ENCODE measurements around the gene SASH3.
A peak's percentile ranks its signal among the peaks of the same experiment; 100 is the strongest.

Gene SASH3

GRCh38 chrX:129831091-129831885, 51.5 kb downstream of the SASH3 start:
- peak overlapping the region; percentile 58 to 86 (median 70) for H3K27ac Mint-ChIP-seq
- H3K27me3 Mint-ChIP-seq (ENCODE audit: low read depth), result no peaks in the 10 kb centered on the region
- H3K4me1 Mint-ChIP-seq, result peaks cover 19% of the 10 kb centered on the region
- H3K9me3 Mint-ChIP-seq, result peaks cover 4% of the 10 kb centered on the region
- H3K4me3 Mint-ChIP-seq, result no peak overlapping the region
- peaks cover 39% of the 10 kb centered on the region for H3K36me3 Mint-ChIP-seq (ENCODE audit: low read depth)
- TF ChIP-seq, protein P1, sequence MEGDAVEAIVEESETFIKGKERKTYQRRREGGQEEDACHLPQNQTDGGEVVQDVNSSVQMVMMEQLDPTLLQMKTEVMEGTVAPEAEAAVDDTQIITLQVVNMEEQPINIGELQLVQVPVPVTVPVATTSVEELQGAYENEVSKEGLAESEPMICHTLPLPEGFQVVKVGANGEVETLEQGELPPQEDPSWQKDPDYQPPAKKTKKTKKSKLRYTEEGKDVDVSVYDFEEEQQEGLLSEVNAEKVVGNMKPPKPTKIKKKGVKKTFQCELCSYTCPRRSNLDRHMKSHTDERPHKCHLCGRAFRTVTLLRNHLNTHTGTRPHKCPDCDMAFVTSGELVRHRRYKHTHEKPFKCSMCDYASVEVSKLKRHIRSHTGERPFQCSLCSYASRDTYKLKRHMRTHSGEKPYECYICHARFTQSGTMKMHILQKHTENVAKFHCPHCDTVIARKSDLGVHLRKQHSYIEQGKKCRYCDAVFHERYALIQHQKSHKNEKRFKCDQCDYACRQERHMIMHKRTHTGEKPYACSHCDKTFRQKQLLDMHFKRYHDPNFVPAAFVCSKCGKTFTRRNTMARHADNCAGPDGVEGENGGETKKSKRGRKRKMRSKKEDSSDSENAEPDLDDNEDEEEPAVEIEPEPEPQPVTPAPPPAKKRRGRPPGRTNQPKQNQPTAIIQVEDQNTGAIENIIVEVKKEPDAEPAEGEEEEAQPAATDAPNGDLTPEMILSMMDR (IDR thresholded peaks at IDR 0.05; ENCODE audit: unreplicated experiment in 3 of 3), result no peak

DNA sequence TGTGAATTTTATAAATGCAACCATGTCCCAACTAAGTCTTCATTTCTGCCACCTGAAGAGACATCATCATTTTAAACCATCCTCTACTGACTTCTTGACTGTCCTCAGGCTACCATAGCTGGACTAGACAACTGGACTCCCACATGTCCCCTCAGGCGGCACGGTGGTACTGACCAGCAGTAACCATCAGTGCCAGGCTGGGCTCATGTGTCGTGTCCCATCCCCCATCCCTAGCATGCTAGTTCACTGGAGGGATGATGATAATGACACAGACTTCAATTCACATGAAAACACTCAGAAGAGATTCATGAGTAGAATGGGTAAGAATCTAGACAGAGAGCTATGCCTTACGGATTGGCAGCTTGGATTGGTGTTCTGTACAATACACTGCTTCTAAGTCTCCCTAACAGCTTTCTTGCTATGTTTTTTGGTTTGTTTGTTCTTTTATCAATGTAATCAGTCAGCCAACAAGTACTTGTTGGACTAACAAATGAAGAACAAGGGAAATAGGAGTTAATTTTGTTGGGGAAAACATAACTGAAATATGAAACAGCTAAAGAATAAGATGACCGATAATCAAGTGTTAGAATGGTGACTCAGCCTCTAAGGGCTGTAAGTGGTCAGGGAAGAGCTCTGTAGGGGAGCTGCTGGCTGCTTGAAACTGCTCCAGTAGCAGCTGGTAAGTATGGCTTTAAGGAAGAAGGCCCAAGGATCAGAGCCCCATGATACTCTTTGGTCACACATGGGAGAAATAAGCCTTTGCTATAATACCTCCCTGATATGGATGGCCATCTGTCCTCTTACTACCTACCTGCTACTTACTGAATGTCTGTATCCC, 53.6 kb downstream of the SASH3 start:
- H3K4me3 Mint-ChIP-seq, result no peak overlapping the region
- H3K4me1 Mint-ChIP-seq, result peaks cover 19% of the 10 kb centered on the region
- H3K27me3 Mint-ChIP-seq (ENCODE audit: low read depth), result no peaks in the 10 kb centered on the region
- H3K9me3 Mint-ChIP-seq, result peaks cover 4% of the 10 kb centered on the region
- H3K27ac Mint-ChIP-seq, result peak overlapping the region in 1 of 3 experiments; percentile 14
- TF ChIP-seq, protein P1 (IDR thresholded peaks at IDR 0.05; ENCODE audit: unreplicated experiment in 3 of 3), result no peak
- H3K36me3 Mint-ChIP-seq (ENCODE audit: low read depth), result peaks cover 41% of the 10 kb centered on the region

- Mint-ChIP-seq H3K36me3 (ENCODE audit: low read depth) (peaks cover 32% of the 10 kb centered on the region), H3K27me3 (ENCODE audit: low read depth) (no peaks in the 10 kb centered on the region), H3K9me3 (no peaks in the 10 kb centered on the region), H3K4me1 (peaks cover 27% of the 10 kb centered on the region), H3K4me3 (no peak overlapping the region), H3K27ac (no peak overlapping the region)
- TF ChIP-seq, protein P1 (IDR thresholded peaks at IDR 0.05; ENCODE audit: unreplicated experiment in 3 of 3), result no peak
Observed at GRCh38 chrX:129836827-129837226, 57.1 kb downstream of the SASH3 start.

- Mint-ChIP-seq H3K9me3 (peaks cover 3% of the 10 kb centered on the region), H3K4me3 (peak overlapping the region; percentile 35 to 95 (median 91)), H3K27me3 (ENCODE audit: low read depth) (peaks cover 5% of the 10 kb centered on the region), H3K27ac (peak overlapping the region in 2 of 3 experiments; percentile 68 to 76), H3K4me1 (peaks cover 30% of the 10 kb centered on the region), H3K36me3 (ENCODE audit: low read depth) (peaks cover 18% of the 10 kb centered on the region)
- TF ChIP-seq, protein P1 (IDR thresholded peaks at IDR 0.05; ENCODE audit: unreplicated experiment in 3 of 3), result no peak
Observed at GRCh38 chrX:129840344-129840743, 60.6 kb downstream of the SASH3 start.

- Mint-ChIP-seq H3K36me3 (ENCODE audit: low read depth) (peaks cover 11% of the 10 kb centered on the region), H3K27me3 (ENCODE audit: low read depth) (peaks cover 5% of the 10 kb centered on the region), H3K4me3 (peak overlapping the region; percentile 91 to 95 (median 92)), H3K4me1 (peaks cover 30% of the 10 kb centered on the region), H3K27ac (peak overlapping the region in 2 of 3 experiments; percentile 14 to 76), H3K9me3 (peaks cover 3% of the 10 kb centered on the region)
- TF ChIP-seq, protein P1 (IDR thresholded peaks at IDR 0.05; ENCODE audit: unreplicated experiment in 3 of 3), result no peak
Observed at GRCh38 chrX:129842510-129843208, 62.9 kb downstream of the SASH3 start.
